HTERT RPE-1 (cell line): ENCODE measurements around the gene FANCF.
"Not testable (repeated sequence)": the region's sequence is repeated elsewhere in the genome, so short reads cannot be mapped to it uniquely, and the experiment has no call there.

Experiments
- in situ Hi-C: fragments of 300-500 bp; cut with MboI; formaldehyde crosslinking; loops from 4 replicates; pipeline ENCODE4 v1.14.3; 2020; ENCODE audit warnings: low sequenced_read_pairs

Gene FANCF

GRCh38 chr11:22625448-22626287 lies at the start of gene FANCF:
FANCF (minus strand) TSS chr11:22625823; CDS start chr11:22625810, 13 bp downstream.
- in situ Hi-C loops: no loop called here

GRCh38 chr11:22674470-22675439 lies 49.1 kb upstream of the FANCF start:
- in situ Hi-C loops: no loop called here

GRCh38 chr11:22671751-22672150 lies 46.1 kb upstream of the FANCF start:
- in situ Hi-C loops: no loop called here

GRCh38 chr11:22670830-22671229 lies 45.2 kb upstream of the FANCF start:
- in situ Hi-C loops: no loop called here

- in situ Hi-C loops: no loop called here
Observed at GRCh38 chr11:22669368-22669767, 43.7 kb upstream of the FANCF start.

- in situ Hi-C loops: no loop called here
Observed at GRCh38 chr11:22668005-22668796, 42.6 kb upstream of the FANCF start.

- in situ Hi-C loops: no loop called here
Observed at GRCh38 chr11:22666688-22667439, 41.2 kb upstream of the FANCF start.

GRCh38 chr11:22666325-22666687 lies 40.7 kb upstream of the FANCF start, which contains the start of gene GAS2:
GAS2 (plus strand) TSS chr11:22666611; CDS start chr11:22674870, 8,259 bp downstream.
- in situ Hi-C loops: no loop called here

- in situ Hi-C loops: no loop called here
Observed at GRCh38 chr11:22659783-22660182, 34.2 kb upstream of the FANCF start.

- in situ Hi-C loops: no loop called here
Observed at GRCh38 chr11:22657101-22657694, 31.6 kb upstream of the FANCF start.

- in situ Hi-C loops: no loop called here
Observed at GRCh38 chr11:22656130-22656529, 30.5 kb upstream of the FANCF start.

GRCh38 chr11:22652346-22652745 lies 26.7 kb upstream of the FANCF start:
- in situ Hi-C loops: not testable (repeated sequence)

GRCh38 chr11:22641559-22641958 lies 15.9 kb upstream of the FANCF start:
- in situ Hi-C loops: no loop called here

GRCh38 chr11:22640862-22641261 lies 15.2 kb upstream of the FANCF start:
- in situ Hi-C loops: no loop called here

- in situ Hi-C loops: no loop called here
Observed at GRCh38 chr11:22635689-22636088, 10.1 kb upstream of the FANCF start.

- in situ Hi-C loops: no loop called here
Observed at GRCh38 chr11:22634897-22635629, 9.4 kb upstream of the FANCF start.

- in situ Hi-C loops: no loop called here
Observed at GRCh38 chr11:22633354-22633902, 7.8 kb upstream of the FANCF start.

GRCh38 chr11:22627421-22627820 lies 1.8 kb upstream of the FANCF start:
- in situ Hi-C loops: no loop called here
